GM12872 (cell line): ENCODE measurements around the gene MRPL51.

Source experiments
- CTCF ChIP-seq: IDR thresholded peaks from 3 replicates; pipeline ENCODE4 v1.5.1; 2011; ENCODE audit warnings: low read depth, mild to moderate bottlenecking, low read length, moderate library complexity; ENCODE audit not compliant: insufficient read depth

The MRPL51 gene

DNA sequence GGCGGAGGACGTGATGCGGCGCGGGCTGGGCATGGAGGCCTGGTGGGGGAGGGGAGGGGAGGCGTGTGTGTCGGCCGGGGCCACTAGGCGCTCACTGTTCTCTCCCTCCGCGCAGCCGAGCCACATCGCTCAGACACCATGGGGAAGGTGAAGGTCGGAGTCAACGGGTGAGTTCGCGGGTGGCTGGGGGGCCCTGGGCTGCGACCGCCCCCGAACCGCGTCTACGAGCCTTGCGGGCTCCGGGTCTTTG lies 41.6 kb upstream of the MRPL51 start:
- no peak for TF ChIP-seq CTCF

DNA sequence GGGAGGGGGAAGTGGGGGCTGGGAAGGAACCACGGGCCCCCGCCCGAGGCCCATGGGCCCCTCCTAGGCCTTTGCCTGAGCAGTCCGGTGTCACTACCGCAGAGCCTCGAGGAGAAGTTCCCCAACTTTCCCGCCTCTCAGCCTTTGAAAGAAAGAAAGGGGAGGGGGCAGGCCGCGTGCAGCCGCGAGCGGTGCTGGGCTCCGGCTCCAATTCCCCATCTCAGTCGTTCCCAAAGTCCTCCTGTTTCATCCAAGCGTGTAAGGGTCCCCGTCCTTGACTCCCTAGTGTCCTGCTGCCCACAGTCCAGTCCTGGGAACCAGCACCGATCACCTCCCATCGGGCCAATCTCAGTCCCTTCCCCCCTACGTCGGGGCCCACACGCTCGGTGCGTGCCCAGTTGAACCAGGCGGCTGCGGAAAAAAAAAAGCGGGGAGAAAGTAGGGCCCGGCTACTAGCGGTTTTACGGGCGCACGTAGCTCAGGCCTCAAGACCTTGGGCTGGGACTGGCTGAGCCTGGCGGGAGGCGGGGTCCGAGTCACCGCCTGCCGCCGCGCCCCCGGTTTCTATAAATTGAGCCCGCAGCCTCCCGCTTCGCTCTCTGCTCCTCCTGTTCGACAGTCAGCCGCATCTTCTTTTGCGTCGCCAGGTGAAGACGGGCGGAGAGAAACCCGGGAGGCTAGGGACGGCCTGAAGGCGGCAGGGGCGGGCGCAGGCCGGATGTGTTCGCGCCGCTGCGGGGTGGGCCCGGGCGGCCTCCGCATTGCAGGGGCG lies 41.0 kb upstream of the MRPL51 start, which contains the start of gene GAPDH:
Gene GAPDH, plus strand, starts transcription at position 595 of the 772 bp plus-strand sequence. CDS start 316 bp downstream, outside the sequence.
- TF ChIP-seq CTCF = no peak

- TF ChIP-seq CTCF = no peak
Observed at GRCh38 chr12:6533653-6533922, 40.5 kb upstream of the MRPL51 start.

GRCh38 chr12:6532927-6533652 lies 40.0 kb upstream of the MRPL51 start:
- TF ChIP-seq CTCF = no peak

- TF ChIP-seq CTCF = no peak
Observed at GRCh38 chr12:6532051-6532926, 39.2 kb upstream of the MRPL51 start.

GRCh38 chr12:6530576-6531260 lies 37.7 kb upstream of the MRPL51 start:
- no peak for TF ChIP-seq CTCF

- no peak for TF ChIP-seq CTCF
Observed at GRCh38 chr12:6529291-6529737, 36.3 kb upstream of the MRPL51 start.
